HG03039 (cell line): ENCODE data around the gene CLIC1.
A peak's percentile ranks its signal among the peaks of the same experiment; 100 is the strongest.

Source experiments
- ATAC-seq: cut with Tn5 transposase; IDR thresholded peaks from one replicate; pipeline ENCODE4 v1.9.1; 2021; ENCODE audit warnings: mild to moderate bottlenecking, moderate library complexity; ENCODE audit not compliant: unreplicated experiment

The CLIC1 gene

GRCh38 chr6:31739639-31740396 is 3.5 kb upstream of the CLIC1 start, which contains the start of gene MSH5:
Gene MSH5 (plus strand): TSS chr6:31740005. CDS start chr6:31740467, 462 bp downstream.
- ATAC-seq: peak; percentile 66

- no peak for ATAC-seq
Observed at GRCh38 chr6:31737991-31738979, 2.0 kb upstream of the CLIC1 start.

- no peak for ATAC-seq
Observed at GRCh38 chr6:31737315-31737990, 1.1 kb upstream of the CLIC1 start.

GRCh38 chr6:31736768-31737314 is 511 bp upstream of the CLIC1 start:
- no peak for ATAC-seq

GRCh38 chr6:31734821-31735406 is 1.4 kb downstream of the CLIC1 start:
- no peak for ATAC-seq

GRCh38 chr6:31734247-31734820 is 2.0 kb downstream of the CLIC1 start:
- ATAC-seq: no peak

- ATAC-seq: no peak
Observed at GRCh38 chr6:31733734-31734133, 2.6 kb downstream of the CLIC1 start.

- no peak for ATAC-seq
Observed at GRCh38 chr6:31732029-31732428, 4.3 kb downstream of the CLIC1 start.

GRCh38 chr6:31730631-31731086 is 5.7 kb downstream of the CLIC1 start:
- no peak for ATAC-seq

- ATAC-seq: peak; percentile 27
Observed at GRCh38 chr6:31729979-31730630, 6.2 kb downstream of the CLIC1 start.

- peak; percentile 52 for ATAC-seq
Observed at GRCh38 chr6:31729515-31729978, 6.8 kb downstream of the CLIC1 start.

GRCh38 chr6:31728767-31729514 is 7.4 kb downstream of the CLIC1 start, which contains the start of gene DDAH2:
Gene DDAH2 (minus strand): TSS chr6:31729299. CDS start chr6:31729161, 138 bp downstream.
- ATAC-seq: no peak

GRCh38 chr6:31727717-31728671 is 8.3 kb downstream of the CLIC1 start:
- ATAC-seq: no peak

GRCh38 chr6:31727034-31727716 is 9.2 kb downstream of the CLIC1 start:
- ATAC-seq: no peak

- no peak for ATAC-seq
Observed at GRCh38 chr6:31725502-31726350, 10.6 kb downstream of the CLIC1 start.
